Rectal smooth muscle tissue (tissue), 1 donor: ENCODE results near the gene ATG16L2.

ENCODE experiments used
- H3K27ac ChIP-seq: one replicate; pipeline ENCODE4 v1.7.0; 2013; ENCODE audit warnings: low read depth, low read length, inconsistent platforms
- H3K27me3 ChIP-seq: one replicate; pipeline ENCODE4 v1.7.0; 2013; ENCODE audit warnings: low read length; ENCODE audit not compliant: control insufficient read depth, insufficient read depth
- H3K36me3 ChIP-seq: one replicate; pipeline ENCODE4 v1.7.0; 2013; ENCODE audit warnings: low read length; ENCODE audit not compliant: control insufficient read depth, insufficient read depth
- H3K4me1 ChIP-seq: one replicate; pipeline ENCODE4 v1.7.0; 2013; ENCODE audit warnings: low read length; ENCODE audit not compliant: control insufficient read depth, insufficient read depth
- H3K4me3 ChIP-seq: one replicate; pipeline ENCODE4 v1.7.0; 2013; ENCODE audit warnings: low read length
- H3K9ac ChIP-seq: one replicate; pipeline ENCODE4 v1.7.0; 2013; ENCODE audit warnings: low read length

Gene ATG16L2

DNA sequence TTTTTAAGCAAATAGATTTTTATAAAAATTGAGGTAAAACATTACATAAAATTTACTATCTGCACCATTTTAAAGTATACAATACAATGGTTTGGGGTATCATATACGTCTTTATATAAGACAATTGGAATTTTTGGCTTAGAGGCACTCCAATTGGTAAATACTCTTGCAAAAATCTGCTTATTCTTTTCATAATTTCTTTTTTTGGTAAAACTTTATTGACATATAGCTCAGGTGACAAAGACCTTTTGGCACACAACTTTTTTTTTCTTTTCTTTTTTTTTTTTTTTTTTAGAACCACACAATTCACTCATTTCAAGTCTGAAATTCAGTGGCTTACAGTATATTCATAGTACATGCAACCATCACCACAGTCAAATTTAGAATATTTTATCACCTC is 57.8 kb downstream of the ATG16L2 start:
- Histone ChIP-seq H3K4me3 (no peak overlapping the region), H3K27ac (no peak overlapping the region), H3K9ac (no peak overlapping the region), H3K27me3 (no peaks in the 10 kb centered on the region), H3K4me1 (no peaks in the 10 kb centered on the region), H3K36me3 (no peaks in the 10 kb centered on the region)

DNA sequence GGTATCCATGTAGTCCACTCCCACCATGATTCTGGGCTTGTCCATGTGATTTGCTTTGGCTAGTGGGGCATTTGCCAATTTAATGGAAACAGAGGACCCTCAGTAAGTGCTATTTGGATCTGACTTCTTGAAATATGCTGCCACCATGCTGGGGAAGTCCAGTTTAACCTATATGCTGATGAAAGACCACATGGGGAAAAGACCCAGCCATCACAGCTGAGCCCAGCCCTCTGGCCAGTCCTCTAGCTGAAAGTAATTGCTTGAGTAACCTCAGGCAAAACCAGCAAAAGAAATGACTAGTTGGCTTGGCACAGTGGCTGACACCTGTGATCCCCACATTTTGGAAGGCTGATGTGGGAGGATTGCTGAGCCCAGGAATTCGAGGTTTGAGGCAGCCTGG is 61.5 kb downstream of the ATG16L2 start:
- H3K27ac ChIP-seq = no peak overlapping the region
- H3K4me1 ChIP-seq = no peaks in the 10 kb centered on the region
- H3K36me3 ChIP-seq = no peaks in the 10 kb centered on the region
- no peak overlapping the region for H3K4me3 ChIP-seq
- H3K9ac ChIP-seq = no peak overlapping the region
- H3K27me3 ChIP-seq = no peaks in the 10 kb centered on the region

DNA sequence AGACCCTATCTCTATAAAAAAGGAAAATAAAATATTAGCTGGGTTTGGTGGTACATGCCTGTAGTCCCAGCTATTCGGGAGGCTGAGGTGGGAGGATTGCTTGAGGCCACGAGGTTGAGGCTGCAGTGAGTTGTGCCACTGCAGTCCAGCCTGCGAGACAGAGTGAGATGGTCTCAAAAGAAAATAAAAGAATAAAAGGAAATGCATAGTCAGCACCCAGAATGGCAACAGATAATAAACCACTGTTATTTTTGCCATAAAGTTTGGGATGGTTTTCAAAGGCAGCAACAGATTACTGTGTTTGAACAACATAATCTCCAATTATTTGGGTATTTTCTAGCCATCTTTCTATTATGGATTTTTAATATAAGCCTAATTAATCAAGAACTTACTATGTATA is 61.9 kb downstream of the ATG16L2 start:
- H3K27ac ChIP-seq = no peak overlapping the region
- no peak overlapping the region for H3K4me3 ChIP-seq
- no peak overlapping the region for H3K9ac ChIP-seq
- no peaks in the 10 kb centered on the region for H3K36me3 ChIP-seq
- no peaks in the 10 kb centered on the region for H3K4me1 ChIP-seq
- H3K27me3 ChIP-seq = no peaks in the 10 kb centered on the region
